ENCODE results near the gene HRH2.

DNA sequence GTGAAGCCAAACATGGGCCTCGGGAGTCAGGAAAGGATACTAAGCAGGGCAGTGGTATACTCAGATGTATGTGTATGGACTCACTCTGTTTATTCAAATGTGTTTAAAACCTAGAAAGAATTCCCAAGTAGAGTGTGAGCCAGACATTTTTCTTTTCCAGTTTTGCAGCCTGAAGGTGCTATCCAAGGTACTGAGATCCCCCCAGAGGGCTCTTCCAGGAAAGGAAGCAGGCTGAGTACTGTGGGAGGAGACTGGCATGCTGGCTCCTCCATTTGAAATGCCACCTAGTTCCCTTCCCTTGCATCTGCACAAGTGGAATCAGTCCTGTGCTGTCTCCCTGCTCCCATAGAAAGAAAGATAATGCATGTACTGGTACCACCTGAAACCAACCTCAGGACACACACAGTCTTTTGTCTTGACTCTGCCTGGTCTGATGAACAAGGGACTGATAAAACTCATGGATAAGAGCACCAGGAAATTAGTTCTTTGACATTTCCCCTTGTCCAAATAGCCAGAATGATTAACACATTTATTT is 85.9 kb downstream of the HRH2 start:
- TF ChIP-seq, protein P1, sequence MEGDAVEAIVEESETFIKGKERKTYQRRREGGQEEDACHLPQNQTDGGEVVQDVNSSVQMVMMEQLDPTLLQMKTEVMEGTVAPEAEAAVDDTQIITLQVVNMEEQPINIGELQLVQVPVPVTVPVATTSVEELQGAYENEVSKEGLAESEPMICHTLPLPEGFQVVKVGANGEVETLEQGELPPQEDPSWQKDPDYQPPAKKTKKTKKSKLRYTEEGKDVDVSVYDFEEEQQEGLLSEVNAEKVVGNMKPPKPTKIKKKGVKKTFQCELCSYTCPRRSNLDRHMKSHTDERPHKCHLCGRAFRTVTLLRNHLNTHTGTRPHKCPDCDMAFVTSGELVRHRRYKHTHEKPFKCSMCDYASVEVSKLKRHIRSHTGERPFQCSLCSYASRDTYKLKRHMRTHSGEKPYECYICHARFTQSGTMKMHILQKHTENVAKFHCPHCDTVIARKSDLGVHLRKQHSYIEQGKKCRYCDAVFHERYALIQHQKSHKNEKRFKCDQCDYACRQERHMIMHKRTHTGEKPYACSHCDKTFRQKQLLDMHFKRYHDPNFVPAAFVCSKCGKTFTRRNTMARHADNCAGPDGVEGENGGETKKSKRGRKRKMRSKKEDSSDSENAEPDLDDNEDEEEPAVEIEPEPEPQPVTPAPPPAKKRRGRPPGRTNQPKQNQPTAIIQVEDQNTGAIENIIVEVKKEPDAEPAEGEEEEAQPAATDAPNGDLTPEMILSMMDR (optimal IDR thresholded peaks at IDR 0.05 in 1 of 3, IDR thresholded peaks at IDR 0.05 in 1 of 3, conservative IDR thresholded peaks at IDR 0.05 in 1 of 3; ENCODE audit: extremely low read depth in 1 of 3, insufficient read depth in 2 of 3, low read length in 3 of 3), result no peak
- no peak for TF ChIP-seq EZH2 (IDR thresholded peaks at IDR 0.05; ENCODE audit: low read length)
